HG02852 (cell line): ENCODE results near the gene POU2F1.

Experiments used
- ATAC-seq: cut with Tn5 transposase; IDR thresholded peaks from one replicate; pipeline ENCODE4 v1.9.1; 2021; ENCODE audit warnings: mild to moderate bottlenecking, moderate library complexity; ENCODE audit not compliant: unreplicated experiment

POU2F1 gene

GRCh38 chr1:167457936-167458584, 237.4 kb downstream of the POU2F1 start:
- ATAC-seq = no peak

- no peak for ATAC-seq
These were observed 240.2 kb downstream of the POU2F1 start for GRCh38 chr1:167460836-167461235.

DNA sequence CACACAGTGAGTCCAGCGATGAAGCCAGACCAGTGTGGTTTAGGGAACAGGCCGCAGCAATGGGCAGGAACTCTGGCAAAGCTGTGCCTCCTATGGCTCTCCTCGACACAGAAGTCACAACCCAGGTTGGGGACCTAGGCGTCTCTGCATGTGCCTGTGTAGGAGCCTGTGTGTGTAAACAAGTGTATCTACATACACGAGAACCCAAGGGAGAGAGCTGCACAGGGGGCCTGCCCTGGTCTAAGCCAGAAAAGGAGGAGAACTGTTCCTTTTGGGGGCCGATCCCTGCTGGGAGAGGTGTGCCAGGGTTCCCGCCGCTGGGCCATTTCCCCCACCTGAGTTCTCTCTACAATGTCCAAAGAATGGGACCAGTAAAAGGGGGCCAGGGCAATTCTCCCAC, 241.7 kb downstream of the POU2F1 start:
- ATAC-seq = no peak

DNA sequence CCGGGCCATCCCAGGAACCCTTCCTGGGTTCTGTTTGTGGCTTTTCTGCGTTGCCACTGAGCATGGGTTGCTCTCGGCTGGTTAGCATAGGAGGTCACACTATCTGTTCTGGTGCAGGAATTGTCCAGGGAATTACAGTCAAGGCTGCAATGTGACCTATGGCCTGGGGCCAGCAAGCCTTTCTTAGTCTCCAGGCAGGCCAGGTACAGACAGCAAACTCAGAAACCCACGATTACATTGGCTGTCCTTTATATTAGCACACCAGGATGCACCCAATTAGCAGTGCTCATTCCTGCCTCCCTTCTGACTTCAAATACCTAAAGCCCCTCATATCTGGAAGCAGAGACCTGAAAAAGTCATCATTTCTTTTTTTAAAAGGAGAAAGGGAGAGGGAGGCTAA, 242.4 kb downstream of the POU2F1 start:
- ATAC-seq = no peak

DNA sequence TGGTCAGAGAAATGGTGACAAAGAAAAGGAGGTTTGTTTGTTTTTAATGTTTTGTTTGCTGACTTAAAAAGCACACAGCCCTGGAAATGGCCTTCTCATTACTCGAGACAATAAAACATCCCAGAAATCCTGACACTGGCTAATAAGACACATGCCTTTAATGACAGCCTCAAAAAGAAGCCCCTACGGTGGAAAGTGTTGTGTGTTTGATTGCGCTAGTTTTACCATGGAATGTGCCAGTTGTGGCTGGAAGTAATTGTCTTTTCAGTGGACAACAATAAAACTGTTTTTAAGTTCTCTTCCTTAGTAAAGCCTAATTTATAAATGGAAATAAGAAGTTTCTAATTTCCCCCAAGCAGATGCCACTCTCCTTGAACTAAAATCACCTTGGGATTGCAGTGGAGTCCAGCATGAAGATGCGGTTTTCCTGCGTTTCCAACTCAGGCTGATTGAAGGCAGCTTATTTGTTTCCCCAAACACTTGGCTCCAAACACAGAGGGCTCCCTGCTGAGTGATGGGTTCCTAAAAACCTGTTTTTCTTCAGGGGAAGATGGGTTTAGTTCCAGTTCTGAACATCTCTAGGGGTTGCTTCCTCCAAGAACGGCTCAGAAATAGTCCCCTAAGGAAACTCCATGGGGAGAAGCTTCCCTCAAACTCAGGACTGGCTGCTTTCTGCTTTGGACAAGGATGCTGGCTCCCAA, 243.3 kb downstream of the POU2F1 start:
- ATAC-seq = no peak

GRCh38 chr1:167465018-167465417, 244.3 kb downstream of the POU2F1 start:
- ATAC-seq = no peak

GRCh38 chr1:167465743-167466142, 245.1 kb downstream of the POU2F1 start:
- no peak for ATAC-seq

GRCh38 chr1:167467126-167467710, 246.5 kb downstream of the POU2F1 start:
- no peak for ATAC-seq

DNA sequence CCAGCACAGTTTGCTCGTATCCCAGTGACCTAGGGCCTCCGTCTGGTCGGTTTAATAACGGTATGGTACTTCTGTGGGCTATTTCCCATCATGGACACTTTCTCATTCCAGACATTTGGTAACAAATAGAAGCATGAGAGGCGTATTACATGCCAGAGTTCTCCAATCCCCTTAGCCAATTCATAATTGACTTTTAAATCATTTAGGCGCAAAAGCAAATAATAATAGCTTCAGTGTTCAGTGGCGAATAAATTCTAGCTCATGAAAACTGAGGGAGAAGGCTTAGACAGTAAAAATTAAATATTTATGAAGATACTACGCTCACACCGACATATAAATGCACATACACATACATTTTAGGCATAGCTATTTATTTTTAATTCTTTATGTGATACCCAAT, 247.1 kb downstream of the POU2F1 start:
- ATAC-seq = no peak

GRCh38 chr1:167469280-167469965, 248.7 kb downstream of the POU2F1 start:
- ATAC-seq = no peak

DNA sequence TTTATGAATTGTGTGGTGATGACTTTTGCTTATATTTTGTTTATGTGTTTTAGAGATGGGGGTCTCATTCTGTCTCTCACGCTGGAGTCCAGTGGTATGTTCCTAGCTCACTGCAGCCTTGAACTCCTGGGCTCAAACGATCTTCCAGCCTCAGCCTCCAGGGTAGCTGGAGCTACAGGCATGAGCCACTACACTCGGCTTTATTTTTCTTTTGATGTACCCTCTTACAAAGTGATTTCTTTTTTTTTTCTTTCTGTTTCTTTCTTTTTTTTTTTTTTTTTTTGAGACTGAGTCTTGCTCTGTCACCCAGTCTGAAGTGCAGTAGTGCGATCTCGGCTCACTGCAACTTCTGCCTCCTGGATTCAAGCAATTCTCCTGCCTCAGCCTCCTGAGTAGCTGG, 250.9 kb downstream of the POU2F1 start:
- no peak for ATAC-seq

DNA sequence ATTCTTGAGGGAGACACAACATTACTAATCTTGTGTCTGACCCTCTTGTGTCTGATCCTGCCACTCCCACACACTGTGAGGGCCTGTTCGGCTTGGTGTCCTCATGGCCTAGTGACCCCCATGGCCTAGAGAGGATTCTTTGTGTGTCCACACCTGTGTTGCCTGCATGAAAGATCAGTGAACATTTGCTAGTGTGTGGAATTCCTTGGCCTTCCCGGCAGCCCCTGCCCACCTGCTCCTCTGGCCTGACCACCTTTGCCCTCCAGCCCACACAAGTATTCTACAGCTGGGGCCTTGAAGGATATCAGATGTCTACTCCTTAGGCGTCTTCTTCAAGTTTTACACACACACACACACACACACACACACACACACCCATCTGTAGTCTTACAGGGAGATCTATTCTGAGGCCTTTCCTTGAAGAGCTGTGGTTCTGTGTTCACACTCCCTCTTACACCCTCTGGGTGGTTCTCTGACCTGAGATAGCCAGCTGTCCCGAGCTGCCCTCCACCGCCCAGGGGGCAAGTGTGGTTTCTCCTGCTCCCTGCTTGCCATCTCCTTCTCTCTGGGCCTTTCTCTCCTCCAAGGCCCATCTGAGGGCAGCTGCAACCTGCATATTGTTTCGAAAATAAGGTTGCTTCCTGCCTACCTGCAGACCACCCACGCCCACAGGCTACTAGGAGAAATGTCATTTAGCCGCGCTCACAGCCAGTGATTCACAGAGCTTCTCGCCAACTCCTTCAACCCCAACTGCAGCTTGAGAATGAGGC, 252.3 kb downstream of the POU2F1 start:
- no peak for ATAC-seq

GRCh38 chr1:167473761-167474160, 253.1 kb downstream of the POU2F1 start:
- no peak for ATAC-seq

DNA sequence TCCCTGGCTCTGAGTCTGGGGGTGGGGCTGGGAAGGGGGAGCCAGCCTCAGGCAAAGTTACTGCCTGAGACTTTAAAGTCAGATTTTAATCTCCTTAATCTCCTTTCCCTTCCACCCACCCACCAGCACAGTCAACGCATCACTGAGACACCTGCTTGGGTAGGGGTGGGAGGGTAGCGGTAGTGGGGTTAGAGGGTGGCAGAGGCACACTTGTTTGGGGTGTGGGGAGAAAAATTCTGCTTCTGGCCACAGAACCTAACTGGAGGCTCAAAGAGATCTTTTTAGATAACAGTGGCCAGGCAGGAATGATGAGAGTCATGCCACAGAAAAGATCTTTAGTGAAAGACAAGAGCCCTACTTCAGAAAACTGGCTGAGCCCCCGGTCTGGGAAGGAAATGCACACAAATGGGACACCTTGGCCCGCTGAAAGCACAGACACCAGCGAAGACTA, 253.5 kb downstream of the POU2F1 start:
- no peak for ATAC-seq

DNA sequence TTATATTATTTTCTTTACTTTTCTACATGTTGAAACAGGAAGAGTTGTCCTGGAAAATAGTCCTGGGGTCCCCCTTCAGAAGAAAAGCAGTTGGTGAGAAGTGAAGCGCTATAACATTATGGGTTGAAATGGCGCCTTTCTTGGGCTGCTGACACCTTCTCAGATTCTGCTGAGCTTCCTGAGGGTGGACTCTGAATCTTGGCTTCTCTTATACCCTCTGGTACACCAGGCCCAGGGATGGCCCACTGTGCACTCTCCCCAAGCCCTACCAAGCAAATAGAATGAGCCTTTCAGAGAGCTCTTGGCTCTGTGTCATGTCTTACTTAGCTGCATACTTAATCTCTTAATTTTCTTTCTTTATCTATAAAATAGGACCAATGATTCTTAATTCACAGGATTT, 255.4 kb downstream of the POU2F1 start:
- no peak for ATAC-seq
